SK-N-MC (cell line): ENCODE measurements around the gene TNFRSF6B.

Source experiments
- DNase-seq: peaks from one replicate; pipeline ENCODE4 v3.0.0-alpha.2; 2011; ENCODE audit warnings: low read depth, low spot score
- H3K27ac ChIP-seq: fragments of 200-600 bp; sonication (generic); 2 replicates; pipeline ENCODE4 v1.5.1; 2016; ENCODE audit warnings: mixed run types
- H3K36me3 ChIP-seq: fragments of 200-600 bp; sonication (generic); 2 replicates; pipeline ENCODE4 v1.6.1; 2017; ENCODE audit warnings: antibody characterized with exemption, low read length, mixed read lengths; ENCODE audit not compliant: insufficient read depth
- H3K4me3 ChIP-seq: fragments of 200-600 bp; sonication (generic); 2 replicates; pipeline ENCODE4 v1.5.1; 2016
- H3K9ac ChIP-seq: fragments of 200-600 bp; sonication (generic); 2 replicates; pipeline ENCODE4 v1.8.0; 2017; ENCODE audit warnings: mixed run types, mixed read lengths; ENCODE audit not compliant: insufficient read length
- H3K9me3 ChIP-seq: fragments of 200-600 bp; sonication (generic); 2 replicates; pipeline ENCODE4 v1.6.1; 2017; ENCODE audit warnings: low read depth, mild to moderate bottlenecking, antibody characterized with exemption, low read length, moderate library complexity, mixed read lengths
- EZH2 ChIP-seq: fragments of 200-600 bp; sonication (generic); IDR thresholded peaks from one replicate; pipeline ENCODE4 v1.6.1; 2017; ENCODE audit warnings: antibody characterized with exemption
- FOXP2 ChIP-seq: optimal IDR thresholded peaks from 2 replicates; pipeline ENCODE3; 2011; ENCODE audit warnings: mild to moderate bottlenecking, moderate library complexity; ENCODE audit not compliant: insufficient read depth; ENCODE audit errors: extremely low read length, control extremely low read depth
- POLR2AphosphoS5 ChIP-seq: IDR thresholded peaks from 2 replicates; pipeline ENCODE4 v1.6.1; 2012; ENCODE audit warnings: mild to moderate bottlenecking, low read depth, low read length, borderline replicate concordance

TNFRSF6B gene

DNA sequence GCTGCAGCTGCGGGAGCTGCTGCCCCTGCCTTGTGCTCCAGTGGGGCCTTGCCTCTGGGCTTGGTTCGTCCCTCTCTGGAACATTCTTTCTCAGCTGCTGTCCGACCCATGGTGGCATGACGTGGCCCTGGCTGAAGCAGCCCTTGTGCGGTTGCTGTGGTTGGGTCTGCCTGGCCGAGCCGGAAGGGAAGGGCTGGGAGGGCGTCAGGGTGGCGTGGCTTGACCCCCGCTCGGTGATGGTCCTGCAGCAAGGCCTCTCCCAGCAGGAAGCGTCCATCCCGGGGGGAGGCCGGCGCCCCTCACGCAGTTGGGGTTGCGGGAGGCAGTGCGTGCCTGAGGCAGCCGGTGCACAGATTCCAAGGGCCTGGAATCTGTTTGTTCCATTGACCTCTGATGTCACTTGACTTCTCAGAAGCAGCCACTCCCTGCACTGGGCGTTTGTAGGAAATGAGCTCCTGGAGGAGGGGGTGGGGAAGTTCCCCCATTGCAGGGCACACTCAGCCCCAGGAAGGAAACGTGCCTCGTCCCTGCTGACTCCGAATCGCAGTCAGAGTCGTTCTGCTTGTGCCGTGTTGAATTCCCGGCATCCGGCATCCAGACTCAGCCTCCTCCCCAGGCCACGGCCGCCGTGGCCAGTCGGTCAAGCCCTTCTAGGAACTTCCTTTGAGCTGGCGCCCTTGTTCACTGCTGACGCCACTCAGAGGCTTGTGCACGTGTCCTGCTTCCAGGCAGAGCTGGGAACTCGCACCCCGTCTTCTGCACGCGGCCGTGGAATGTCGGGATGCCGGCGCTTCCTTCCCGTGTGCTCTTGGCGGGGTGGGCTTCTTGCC, 9.7 kb upstream of the TNFRSF6B start:
- Histone ChIP-seq H3K36me3 (no peaks in the 10 kb centered on the region), H3K4me3 (no peak overlapping the region), H3K9me3 (no peaks in the 10 kb centered on the region), H3K9ac (no peak overlapping the region), H3K27ac (no peak overlapping the region)
- no peak for DNase-seq
- no peak for TF ChIP-seq FOXP2
- no peak for TF ChIP-seq POLR2AphosphoS5
- TF ChIP-seq EZH2, result no peak

DNA sequence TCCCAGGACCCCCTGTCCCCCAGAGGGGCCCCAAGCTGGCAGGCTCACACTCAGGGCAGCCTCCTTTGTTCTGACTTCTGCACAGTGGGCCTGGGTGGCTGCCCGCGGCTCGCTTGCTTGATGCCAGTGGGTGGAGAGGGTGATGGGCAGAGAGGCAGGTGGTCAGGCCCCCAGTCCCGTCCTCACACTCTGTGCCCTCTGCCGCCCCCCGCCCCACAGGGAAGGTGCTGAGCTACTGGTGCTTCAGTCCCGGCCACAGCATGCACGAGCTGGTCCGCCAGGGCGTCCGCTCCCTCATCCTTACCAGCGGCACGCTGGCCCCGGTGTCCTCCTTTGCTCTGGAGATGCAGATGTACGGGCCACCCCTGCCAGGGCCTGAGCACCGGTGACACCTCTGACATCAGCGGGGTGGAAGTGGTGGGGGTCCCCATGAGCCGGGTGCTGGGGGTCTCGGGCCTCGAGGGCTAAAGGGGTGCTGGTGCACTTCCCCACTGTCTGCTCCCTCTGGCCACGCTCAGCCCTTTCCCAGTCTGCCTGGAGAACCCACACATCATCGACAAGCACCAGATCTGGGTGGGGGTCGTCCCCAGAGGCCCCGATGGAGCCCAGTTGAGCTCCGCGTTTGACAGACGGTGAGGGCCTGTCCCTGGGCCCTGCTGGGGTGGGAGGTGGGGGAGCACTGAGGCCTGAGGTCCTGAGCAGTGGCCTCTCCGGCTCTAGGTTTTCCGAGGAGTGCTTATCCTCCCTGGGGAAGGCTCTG, 8.9 kb upstream of the TNFRSF6B start:
- H3K9ac ChIP-seq, result no peak overlapping the region
- no peaks in the 10 kb centered on the region for H3K9me3 ChIP-seq
- no peak overlapping the region for H3K4me3 ChIP-seq
- no peak for TF ChIP-seq POLR2AphosphoS5
- TF ChIP-seq FOXP2, result no peak
- no peak for TF ChIP-seq EZH2
- H3K36me3 ChIP-seq, result no peaks in the 10 kb centered on the region
- DNase-seq, result no peak
- H3K27ac ChIP-seq, result no peak overlapping the region

DNA sequence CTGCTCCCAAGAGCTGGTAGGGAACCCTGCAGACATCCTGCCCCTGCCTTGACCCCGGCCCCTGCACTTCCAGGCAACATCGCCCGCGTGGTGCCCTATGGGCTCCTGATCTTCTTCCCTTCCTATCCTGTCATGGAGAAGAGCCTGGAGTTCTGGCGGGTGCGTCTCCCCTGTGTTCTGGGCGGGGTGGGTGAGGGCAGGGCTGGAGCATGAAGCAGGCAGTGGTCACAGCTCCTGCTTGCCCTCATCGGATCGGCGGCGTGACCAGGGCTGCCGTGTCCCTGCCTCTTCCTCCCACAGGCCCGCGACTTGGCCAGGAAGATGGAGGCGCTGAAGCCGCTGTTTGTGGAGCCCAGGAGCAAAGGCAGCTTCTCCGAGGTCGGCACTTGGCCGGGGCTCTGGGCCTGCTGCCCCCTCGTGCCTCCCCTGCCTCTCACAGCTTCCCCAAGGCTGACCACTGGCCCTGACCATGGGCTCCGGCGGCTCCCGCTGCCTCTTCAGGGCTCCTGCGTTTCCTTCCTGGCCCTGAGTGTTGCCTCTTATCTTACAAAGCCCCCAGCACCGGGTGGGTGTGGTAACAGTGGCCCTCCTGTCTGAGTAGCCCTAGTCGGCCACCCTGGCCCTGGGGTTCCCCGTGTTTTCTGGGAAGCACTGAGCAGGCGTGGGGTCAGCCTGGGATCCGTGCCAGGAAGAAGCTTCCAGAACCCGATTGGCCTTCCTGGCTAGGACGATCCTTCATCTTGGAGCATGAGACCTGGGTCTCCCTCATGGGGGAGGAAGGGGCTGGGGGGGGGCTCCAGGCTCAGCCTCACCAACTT, 8.0 kb upstream of the TNFRSF6B start:
- H3K9ac ChIP-seq, result no peak overlapping the region
- no peak for TF ChIP-seq FOXP2
- TF ChIP-seq POLR2AphosphoS5, result no peak; the same call in 1 of the 2 replicates
- TF ChIP-seq EZH2, result no peak
- no peak for DNase-seq

DNA sequence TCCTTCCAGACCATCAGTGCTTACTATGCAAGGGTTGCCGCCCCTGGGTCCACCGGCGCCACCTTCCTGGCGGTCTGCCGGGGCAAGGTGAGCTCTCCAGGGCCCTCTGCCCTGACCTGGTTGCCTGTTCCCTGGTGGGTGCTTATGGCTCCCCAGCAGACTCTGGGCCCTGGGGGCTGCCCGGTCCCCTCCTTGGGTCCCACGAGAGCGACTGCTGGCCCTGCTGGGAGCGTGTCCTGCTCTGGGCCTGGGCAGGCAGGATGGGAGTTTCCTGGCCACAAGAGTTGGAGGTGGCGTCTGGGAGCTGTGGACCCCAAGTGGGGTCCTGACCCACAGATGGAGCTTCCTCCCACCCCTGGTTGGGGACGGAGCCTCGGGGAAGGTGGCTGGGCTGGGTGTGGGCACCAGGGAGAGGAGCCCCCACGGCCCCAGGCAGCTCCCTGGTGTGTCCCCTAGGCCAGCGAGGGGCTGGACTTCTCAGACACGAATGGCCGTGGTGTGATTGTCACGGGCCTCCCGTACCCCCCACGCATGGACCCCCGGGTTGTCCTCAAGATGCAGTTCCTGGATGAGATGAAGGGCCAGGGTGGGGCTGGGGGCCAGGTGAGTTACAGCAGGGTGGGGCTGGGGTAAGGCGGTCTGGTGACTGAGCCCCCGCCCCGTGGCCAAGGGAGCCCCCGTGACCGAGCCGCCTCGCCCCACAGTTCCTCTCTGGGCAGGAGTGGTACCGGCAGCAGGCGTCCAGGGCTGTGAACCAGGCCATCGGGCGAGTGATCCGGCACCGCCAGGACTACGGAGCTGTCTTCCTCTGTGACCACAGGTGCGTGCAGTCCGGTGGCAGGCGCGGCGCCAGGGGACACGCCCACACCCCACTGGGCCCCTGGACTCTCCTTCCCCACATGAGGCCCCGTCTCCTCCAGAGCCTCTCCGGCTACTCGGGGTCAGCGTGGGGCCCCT, 7.1 kb upstream of the TNFRSF6B start:
- Histone ChIP-seq H3K4me3 (no peak overlapping the region), H3K36me3 (no peaks in the 10 kb centered on the region), H3K9ac (no peak overlapping the region), H3K9me3 (no peaks in the 10 kb centered on the region), H3K27ac (no peak overlapping the region)
- TF ChIP-seq FOXP2 (no peak), EZH2 (no peak), POLR2AphosphoS5 (no peak)
- no peak for DNase-seq

More for the DNA sequence above, 8.0 kb upstream of the TNFRSF6B start:
- H3K4me3 ChIP-seq, result no peak overlapping the region
- H3K36me3 ChIP-seq, result no peaks in the 10 kb centered on the region
- no peak overlapping the region for H3K27ac ChIP-seq
- no peaks in the 10 kb centered on the region for H3K9me3 ChIP-seq

- TF ChIP-seq POLR2AphosphoS5 (no peak), FOXP2 (no peak)
- no peak overlapping the region for H3K27ac ChIP-seq
- no peak overlapping the region for H3K9ac ChIP-seq
- H3K36me3 ChIP-seq, result no peaks in the 10 kb centered on the region
- no peak for DNase-seq
- no peaks in the 10 kb centered on the region for H3K9me3 ChIP-seq
- no peak overlapping the region for H3K4me3 ChIP-seq
Measured at GRCh38 chr20:63690003-63690897, 6.2 kb upstream of the TNFRSF6B start.

GRCh38 chr20:63690898-63691710, 5.3 kb upstream of the TNFRSF6B start:
- no peak overlapping the region for H3K4me3 ChIP-seq
- no peak overlapping the region for H3K27ac ChIP-seq
- no peaks in the 10 kb centered on the region for H3K9me3 ChIP-seq
- H3K36me3 ChIP-seq, result no peaks in the 10 kb centered on the region
- no peak for DNase-seq
- H3K9ac ChIP-seq, result no peak overlapping the region
- no peak for TF ChIP-seq POLR2AphosphoS5
- TF ChIP-seq FOXP2, result no peak
- TF ChIP-seq EZH2, result no peak
